ENCODE data around the gene UTP20. TPM values are rescaled to one million over a fixed set of nuclear protein-coding genes. Genes with fewer than 3 reads are reported as not detected.
A peak's percentile ranks its signal among the peaks of the same experiment; 100 is the strongest.

The UTP20 gene
- total RNA-seq, 1 experiment from 2014 or later = 42.2 TPM

GRCh38 chr12:101277443-101277842 lies 2.5 kb upstream of the UTP20 start:
- H3K4me1 Mint-ChIP-seq (ENCODE audit: low read depth, unreplicated experiment) = peaks cover 24% of the 10 kb centered on the region
- no peak overlapping the region for H3K4me3 Mint-ChIP-seq (ENCODE audit: low read depth, unreplicated experiment)
- BruUV-seq (replicated peaks) = no TSS peak
- CTCF ChIA-PET = interaction anchor here (0.6 to 1.3 kb wide), 4 partner anchors 259 to 596 kb away, joined by 3 to 5 read pairs (median 4); no protein-coding TSS in a partner anchor
- TF ChIP-seq CTCF (IDR thresholded peaks at IDR 0.05; ENCODE audit: unreplicated experiment) = no peak
- no peaks in the 10 kb centered on the region for H3K27me3 Mint-ChIP-seq (ENCODE audit: unreplicated experiment)
- intact Hi-C loops (cut with micrococcal nuclease; ENCODE audit: unreplicated experiment) = loop anchor here (1.0 to 5.0 kb wide), 2 partner anchors 259 to 450 kb away; no protein-coding TSS in a partner anchor
- H3K36me3 Mint-ChIP-seq (ENCODE audit: insufficient read depth, unreplicated experiment) = peaks cover 17% of the 10 kb centered on the region
- H3K27ac Mint-ChIP-seq (ENCODE audit: unreplicated experiment) = no peak overlapping the region
- DNase-seq = peak; percentile 11
- H3K9me3 Mint-ChIP-seq (ENCODE audit: low read depth, unreplicated experiment) = no peaks in the 10 kb centered on the region

GRCh38 chr12:101287357-101287756 lies 7.5 kb downstream of the UTP20 start:
- no peaks in the 10 kb centered on the region for H3K9me3 Mint-ChIP-seq (ENCODE audit: low read depth, unreplicated experiment)
- no peak overlapping the region for H3K27ac Mint-ChIP-seq (ENCODE audit: unreplicated experiment)
- CTCF ChIA-PET = no interaction called here
- H3K4me3 Mint-ChIP-seq (ENCODE audit: low read depth, unreplicated experiment) = no peak overlapping the region
- H3K27me3 Mint-ChIP-seq (ENCODE audit: unreplicated experiment) = no peaks in the 10 kb centered on the region
- H3K36me3 Mint-ChIP-seq (ENCODE audit: insufficient read depth, unreplicated experiment) = peaks cover 13% of the 10 kb centered on the region
- H3K4me1 Mint-ChIP-seq (ENCODE audit: low read depth, unreplicated experiment) = peaks cover 7% of the 10 kb centered on the region
- BruUV-seq (replicated peaks) = no TSS peak
- intact Hi-C loops (cut with micrococcal nuclease; ENCODE audit: unreplicated experiment) = no loop called here
- no peak for TF ChIP-seq CTCF (IDR thresholded peaks at IDR 0.05; ENCODE audit: unreplicated experiment)
- no peak for DNase-seq

GRCh38 chr12:101297661-101298060 lies 17.8 kb downstream of the UTP20 start:
- no peak for TF ChIP-seq CTCF (IDR thresholded peaks at IDR 0.05; ENCODE audit: unreplicated experiment)
- Mint-ChIP-seq H3K9me3 (ENCODE audit: low read depth, unreplicated experiment) (no peaks in the 10 kb centered on the region), H3K4me1 (ENCODE audit: low read depth, unreplicated experiment) (peaks cover 32% of the 10 kb centered on the region), H3K4me3 (ENCODE audit: low read depth, unreplicated experiment) (peak overlapping the region; percentile 6), H3K27ac (ENCODE audit: unreplicated experiment) (peak overlapping the region; percentile 76), H3K36me3 (ENCODE audit: insufficient read depth, unreplicated experiment) (peaks cover 50% of the 10 kb centered on the region), H3K27me3 (ENCODE audit: unreplicated experiment) (no peaks in the 10 kb centered on the region)
- no peak for DNase-seq
- no TSS peak for BruUV-seq (replicated peaks)
- intact Hi-C loops (cut with micrococcal nuclease; ENCODE audit: unreplicated experiment) = no loop called here
- CTCF ChIA-PET = no interaction called here

- intact Hi-C loops (cut with micrococcal nuclease; ENCODE audit: unreplicated experiment) = no loop called here
- BruUV-seq (replicated peaks) = no TSS peak
- peak overlapping the region; percentile 6 for H3K4me3 Mint-ChIP-seq (ENCODE audit: low read depth, unreplicated experiment)
- H3K27me3 Mint-ChIP-seq (ENCODE audit: unreplicated experiment) = no peaks in the 10 kb centered on the region
- no peak for DNase-seq
- CTCF ChIA-PET = no interaction called here
- H3K9me3 Mint-ChIP-seq (ENCODE audit: low read depth, unreplicated experiment) = no peaks in the 10 kb centered on the region
- H3K27ac Mint-ChIP-seq (ENCODE audit: unreplicated experiment) = peak overlapping the region; percentile 76
- no peak for TF ChIP-seq CTCF (IDR thresholded peaks at IDR 0.05; ENCODE audit: unreplicated experiment)
- peaks cover 32% of the 10 kb centered on the region for H3K4me1 Mint-ChIP-seq (ENCODE audit: low read depth, unreplicated experiment)
- H3K36me3 Mint-ChIP-seq (ENCODE audit: insufficient read depth, unreplicated experiment) = peaks cover 53% of the 10 kb centered on the region
These were observed 18.5 kb downstream of the UTP20 start for GRCh38 chr12:101298426-101298825.

Measured in Calu3 (cell line).